NOMO-1 (cell line): ENCODE data around the gene LRRC58.

Source experiments
- DNase-seq, 2 experiments: peaks; one replicate each; lab custom pipeline; 2025; ENCODE audit not compliant: unreplicated experiment in 2 of 2; lab: John Stamatoyannopoulos, UW

Gene LRRC58

GRCh38 chr3:120281261-120281660 lies 67.9 kb downstream of the LRRC58 start:
- no peak for DNase-seq

- no peak for DNase-seq
These were observed 68.6 kb downstream of the LRRC58 start for GRCh38 chr3:120280566-120280965.

GRCh38 chr3:120280026-120280425 lies 69.1 kb downstream of the LRRC58 start:
- DNase-seq, result no peak

GRCh38 chr3:120276767-120277166 lies 72.4 kb downstream of the LRRC58 start:
- DNase-seq, result no peak

GRCh38 chr3:120275618-120276017 lies 73.5 kb downstream of the LRRC58 start:
- DNase-seq, result no peak

GRCh38 chr3:120274739-120275167 lies 74.4 kb downstream of the LRRC58 start:
- DNase-seq, result no peak
